Panc1 (cell line): ENCODE measurements around the gene CDCA3. TPM values are rescaled to one million over a fixed set of nuclear protein-coding genes. Genes with fewer than 3 reads are reported as not detected.

Experiments used
- ATAC-seq: fragments of 200-7000 bp; cut with Tn5 transposase; 2 replicates; pipeline ENCODE4 v1.9.1; 2020; ENCODE audit warnings: mild to moderate bottlenecking, moderate library complexity
- BruUV-seq: library from RNA; stranded (reverse); fragments of 400-500 nt; replicated peaks from 2 replicates; lab custom pipeline; 2021; lab: Mats Ljungman, UMichigan
- CTCF ChIA-PET: fragments of 300-600 bp; sonication (Branson Sonifier 250); formaldehyde crosslinking; loops from one replicate; lab custom pipeline; 2022; ENCODE audit warnings: antibody characterized with exemption; lab: Charles Lee
- POLR2A ChIA-PET: fragments of 300-600 bp; sonication (Branson Sonifier 250); formaldehyde crosslinking; loops from one replicate; lab custom pipeline; 2022; ENCODE audit warnings: antibody characterized with exemption; lab: Charles Lee
- DNase-seq: peaks from one replicate; pipeline ENCODE4 v3.0.0-alpha.2; 2010; ENCODE audit warnings: low read depth, low spot score
- H3K27ac ChIP-seq: 2 replicates; pipeline ENCODE4 v1.5.1; 2011; ENCODE audit warnings: mild to moderate bottlenecking, low read length, inconsistent platforms
- H3K27me3 ChIP-seq: fragments of 200-500 bp; sonication (Bioruptor generic); 2 replicates; pipeline ENCODE4 v1.6.0; 2014; ENCODE audit warnings: low read length, inconsistent platforms; ENCODE audit not compliant: control insufficient read depth, insufficient read depth
- H3K36me3 ChIP-seq: fragments of 200-500 bp; sonication (Bioruptor generic); 2 replicates; pipeline ENCODE4 v1.5.1; 2014; ENCODE audit warnings: inconsistent platforms, mild to moderate bottlenecking, low read length, moderate library complexity; ENCODE audit not compliant: control insufficient read depth, insufficient read depth
- H3K4me1 ChIP-seq: 2 replicates; pipeline ENCODE4 v1.5.1; 2011; ENCODE audit warnings: inconsistent platforms, mild to moderate bottlenecking, low read length, moderate library complexity; ENCODE audit not compliant: control insufficient read depth, insufficient read depth
- H3K4me3 ChIP-seq, 2 experiments: 2 replicates each; pipeline ENCODE4 v1.5.1; 2011 to 2012; ENCODE audit warnings: low read depth in 2 of 2, low read length in 2 of 2, mild to moderate bottlenecking in 2 of 2, inconsistent platforms in 1 of 2, moderate library complexity in 1 of 2
- H3K9me3 ChIP-seq: fragments of 200-500 bp; sonication (Bioruptor generic); 2 replicates; pipeline ENCODE4 v1.5.1; 2014; ENCODE audit warnings: low read depth, mild to moderate bottlenecking, inconsistent platforms, low read length, moderate library complexity; ENCODE audit not compliant: control insufficient read depth, insufficient read depth
- CTCF ChIP-seq: fragments of 450-650 bp; IDR thresholded peaks from 2 replicates; pipeline ENCODE4 v1.5.1; 2017; ENCODE audit warnings: mild to moderate bottlenecking
- POLR2AphosphoS5 ChIP-seq: IDR thresholded peaks from 2 replicates; pipeline ENCODE4 v1.6.1; 2012; ENCODE audit warnings: mild to moderate bottlenecking, low read depth, low read length, moderate library complexity
- REST ChIP-seq, 2 experiments: IDR thresholded peaks; 2 replicates each; pipeline ENCODE4 v1.6.1; 2011 to 2012; ENCODE audit warnings: low read depth in 2 of 2, control low read depth in 1 of 2, low read length in 1 of 2, mild to moderate bottlenecking in 1 of 2, moderate library complexity in 1 of 2; ENCODE audit not compliant: insufficient read depth in 1 of 2
- SIN3A ChIP-seq: IDR thresholded peaks from 2 replicates; pipeline ENCODE4 v1.6.1; 2012; ENCODE audit warnings: low read depth, mild to moderate bottlenecking, low read length, moderate library complexity, borderline replicate concordance; ENCODE audit not compliant: insufficient read depth
- TCF7L2 ChIP-seq: IDR thresholded peaks from 2 replicates; pipeline ENCODE4 v1.6.1; 2011; ENCODE audit warnings: mild to moderate bottlenecking, low read depth, low read length, inconsistent platforms
- in situ Hi-C: cut with HindIII; loops from 2 replicates; pipeline ENCODE4 v1.10.0; 2016; ENCODE audit warnings: low sequenced_read_pairs, low pct_unique_long_range_greater_than_20kb
- intact Hi-C: fragments of 100-400 bp; cut with micrococcal nuclease; formaldehyde crosslinking; loops from one replicate; pipeline ENCODE4 v1.10.0; 2022; ENCODE audit not compliant: unreplicated experiment
- total RNA-seq: library from RNA; stranded (reverse); gene quantifications from one replicate; pipeline ENCODE4 v1.2.1, GENCODE V29; 2021; ENCODE audit not compliant: unreplicated experiment

CDCA3 gene
- total RNA-seq, 1 experiment from 2014 or later: 59.0 TPM

GRCh38 chr12:6824901-6825381 lies 26.1 kb downstream of the CDCA3 start:
- no peak for TF ChIP-seq REST (IDR thresholded peaks at IDR 0.05; ENCODE audit: insufficient read depth in 1 of 2, low read depth in 2 of 2, low read length in 1 of 2)
- TF ChIP-seq CTCF: no peak
- TF ChIP-seq POLR2AphosphoS5: no peak
- no peak for TF ChIP-seq SIN3A
- TF ChIP-seq TCF7L2: no peak
- DNase-seq (no peak), ATAC-seq (peak; percentile 28; the same call in 1 of the 2 replicates)
- no peaks in the 10 kb centered on the region for H3K27me3 ChIP-seq
- BruUV-seq: TSS peak; percentile 56
- no peaks in the 10 kb centered on the region for H3K36me3 ChIP-seq
- peaks cover 10% of the 10 kb centered on the region; the same call in 1 of the 2 replicates for H3K4me1 ChIP-seq
- in situ Hi-C loops (no loop called here), intact Hi-C loops (loop anchor here (1.0 to 5.0 kb wide), 2 partner anchors 73 to 89 kb away; partner anchors contain the start of gene MLF2)
- CTCF ChIA-PET: interaction anchor here (0.6 to 1.3 kb wide), 2 partner anchors 71 to 119 kb away, joined by 5 to 11 read pairs; partner anchors contain the start of gene MLF2
- POLR2A ChIA-PET: no interaction called here
- no peak overlapping the region for H3K27ac ChIP-seq
- H3K4me3 ChIP-seq: peak overlapping the region in 1 of 2 experiments; percentile 27; a peak in 1 of 4 replicates
- H3K9me3 ChIP-seq: no peaks in the 10 kb centered on the region

DNA sequence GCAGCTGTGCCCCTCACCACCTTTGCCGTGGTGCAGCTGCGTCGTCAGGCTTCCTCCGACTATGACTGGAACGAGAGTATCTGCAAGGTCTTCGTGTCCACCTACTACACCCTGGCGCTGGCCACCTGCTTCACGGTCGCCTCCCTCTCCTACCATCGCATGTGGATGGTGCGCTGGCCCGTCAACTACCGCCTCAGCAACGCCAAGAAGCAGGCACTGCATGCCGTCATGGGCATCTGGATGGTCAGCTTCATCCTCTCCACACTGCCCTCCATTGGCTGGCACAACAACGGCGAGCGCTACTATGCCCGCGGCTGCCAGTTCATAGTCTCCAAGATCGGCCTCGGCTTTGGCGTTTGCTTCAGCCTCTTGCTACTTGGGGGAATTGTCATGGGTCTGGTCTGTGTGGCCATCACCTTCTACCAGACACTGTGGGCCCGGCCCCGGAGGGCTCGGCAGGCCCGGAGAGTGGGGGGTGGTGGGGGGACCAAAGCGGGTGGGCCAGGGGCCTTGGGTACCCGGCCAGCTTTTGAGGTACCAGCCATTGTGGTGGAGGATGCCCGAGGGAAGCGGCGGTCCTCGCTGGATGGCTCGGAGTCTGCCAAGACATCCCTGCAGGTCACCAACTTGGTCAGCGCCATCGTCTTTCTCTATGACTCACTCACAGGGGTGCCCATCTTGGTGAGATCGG lies 26.9 kb downstream of the CDCA3 start:
- DNase-seq (no peak), ATAC-seq (no peak)
- Histone ChIP-seq H3K4me3 (no peak overlapping the region), H3K36me3 (no peaks in the 10 kb centered on the region), H3K9me3 (no peaks in the 10 kb centered on the region), H3K4me1 (peaks cover 10% of the 10 kb centered on the region; the same call in 1 of the 2 replicates), H3K27me3 (no peaks in the 10 kb centered on the region), H3K27ac (no peak overlapping the region)
- in situ Hi-C loops: no loop called here
- intact Hi-C loops: no loop called here
- no peak for TF ChIP-seq SIN3A
- no peak for TF ChIP-seq TCF7L2
- no peak for TF ChIP-seq REST (IDR thresholded peaks at IDR 0.05; ENCODE audit: insufficient read depth in 1 of 2, low read depth in 2 of 2, low read length in 1 of 2)
- TF ChIP-seq POLR2AphosphoS5: no peak
- TF ChIP-seq CTCF: no peak
- no TSS peak for BruUV-seq
- CTCF ChIA-PET: interaction anchor here (0.6 to 1.3 kb wide), 3 partner anchors 71 to 474 kb away, joined by 5 to 11 read pairs (median 7); partner anchors contain the start of gene MLF2
- POLR2A ChIA-PET: interaction anchor here (0.6 kb wide), 1 partner anchor 43 kb away, joined by 7 read pairs; no protein-coding TSS in a partner anchor
